Measurements from ENCODE around the gene NEU3. TPM values are rescaled to one million over a fixed set of nuclear protein-coding genes. Genes with fewer than 3 reads are reported as not detected.

The NEU3 gene
- total RNA-seq, 1 experiment from 2014 or later = 29.0 TPM

GRCh38 chr11:75033916-75034315 lies 45.2 kb downstream of the NEU3 start:
- ATAC-seq (no peak), DNase-seq (ENCODE audit: low read depth, low spot score) (no peak)
- H3K9me3 ChIP-seq (ENCODE audit: control insufficient read depth, insufficient read depth, low read depth, low read length) = no peaks in the 10 kb centered on the region
- H3K36me3 ChIP-seq (ENCODE audit: control insufficient read depth, insufficient read depth, low read length) = no peaks in the 10 kb centered on the region
- CTCF ChIA-PET = interaction anchor here (0.9 kb wide), 1 partner anchor 1506 kb away, joined by 3 read pairs; no protein-coding TSS in a partner anchor
- POLR2A ChIA-PET = interaction anchor here (0.6 kb wide), 1 partner anchor 22 kb away, joined by 4 read pairs; no protein-coding TSS in a partner anchor
- H3K27ac ChIP-seq (ENCODE audit: low read length) = no peak overlapping the region
- no peak for TF ChIP-seq SIN3A (IDR thresholded peaks at IDR 0.05; ENCODE audit: borderline replicate concordance, insufficient read depth, low read depth, low read length)
- TF ChIP-seq REST (IDR thresholded peaks at IDR 0.05; ENCODE audit: insufficient read depth in 1 of 2, low read depth in 2 of 2, low read length in 1 of 2) = no peak
- TF ChIP-seq CTCF (IDR thresholded peaks at IDR 0.05) = no peak
- TF ChIP-seq POLR2AphosphoS5 (IDR thresholded peaks at IDR 0.05; ENCODE audit: low read depth, low read length) = no peak
- TF ChIP-seq TCF7L2 (IDR thresholded peaks at IDR 0.05; ENCODE audit: low read depth, low read length) = no peak
- no peak overlapping the region for H3K4me3 ChIP-seq (ENCODE audit: low read depth in 2 of 2, low read length in 2 of 2)
- no peaks in the 10 kb centered on the region for H3K4me1 ChIP-seq (ENCODE audit: control insufficient read depth, insufficient read depth, low read length)
- in situ Hi-C loops (cut with HindIII; ENCODE audit: low pct_unique_long_range_greater_than_20kb, low sequenced_read_pairs) = no loop called here
- H3K27me3 ChIP-seq (ENCODE audit: control insufficient read depth, insufficient read depth, low read length) = no peaks in the 10 kb centered on the region
- intact Hi-C loops (cut with micrococcal nuclease; ENCODE audit: unreplicated experiment) = no loop called here
- BruUV-seq (replicated peaks) = no TSS peak

- in situ Hi-C loops (cut with HindIII; ENCODE audit: low pct_unique_long_range_greater_than_20kb, low sequenced_read_pairs) = no loop called here
- intact Hi-C loops (cut with micrococcal nuclease; ENCODE audit: unreplicated experiment) = no loop called here
- ChIA-PET CTCF (interaction anchor here (0.6 to 1.1 kb wide), 2 partner anchors 104 to 105 kb away, joined by 4 to 8 read pairs; no protein-coding TSS in a partner anchor), POLR2A (no interaction called here)
- no peak overlapping the region for H3K27ac ChIP-seq (ENCODE audit: low read length)
- no peak for TF ChIP-seq SIN3A (IDR thresholded peaks at IDR 0.05; ENCODE audit: borderline replicate concordance, insufficient read depth, low read depth, low read length)
- no peak for TF ChIP-seq REST (IDR thresholded peaks at IDR 0.05; ENCODE audit: insufficient read depth in 1 of 2, low read depth in 2 of 2, low read length in 1 of 2)
- no peak for TF ChIP-seq POLR2AphosphoS5 (IDR thresholded peaks at IDR 0.05; ENCODE audit: low read depth, low read length)
- TF ChIP-seq CTCF (IDR thresholded peaks at IDR 0.05) = no peak
- no peak for TF ChIP-seq TCF7L2 (IDR thresholded peaks at IDR 0.05; ENCODE audit: low read depth, low read length)
- no peak overlapping the region for H3K4me3 ChIP-seq (ENCODE audit: low read depth in 2 of 2, low read length in 2 of 2)
- H3K4me1 ChIP-seq (ENCODE audit: control insufficient read depth, insufficient read depth, low read length) = no peaks in the 10 kb centered on the region
- H3K9me3 ChIP-seq (ENCODE audit: control insufficient read depth, insufficient read depth, low read depth, low read length) = no peaks in the 10 kb centered on the region
- ATAC-seq = no peak
- H3K36me3 ChIP-seq (ENCODE audit: control insufficient read depth, insufficient read depth, low read length) = no peaks in the 10 kb centered on the region
- BruUV-seq (replicated peaks) = no TSS peak
- DNase-seq (ENCODE audit: low read depth, low spot score) = no peak
- no peaks in the 10 kb centered on the region for H3K27me3 ChIP-seq (ENCODE audit: control insufficient read depth, insufficient read depth, low read length)
Measured at GRCh38 chr11:75035256-75035655, 46.5 kb downstream of the NEU3 start.

Data from Panc1 (cell line).